HepG2 (cell line): Measurements from ENCODE around the gene PRPSAP1. TPM values are rescaled to one million over a fixed set of nuclear protein-coding genes. Genes with fewer than 3 reads are reported as not detected.

Experiments used
- CBX5 ChIP-seq: sonication (generic); formaldehyde crosslinking; IDR thresholded peaks from 2 replicates; pipeline ENCODE4 v1.4.0; 2020; ENCODE audit warnings: missing genetic modification reagents, borderline replicate concordance
- HNRNPLL ChIP-seq: fragments of 200-400 bp; formaldehyde crosslinking; IDR thresholded peaks from 2 replicates; pipeline ENCODE4 v1.6.1; 2017; ENCODE audit warnings: mild to moderate bottlenecking, low read depth, low read length; ENCODE audit not compliant: poor library complexity, severe bottlenecking
- KDM4B ChIP-seq: sonication (generic); formaldehyde crosslinking; IDR thresholded peaks from 2 replicates; pipeline ENCODE4 v1.4.0; 2020; ENCODE audit warnings: missing genetic modification reagents
- MZF1 ChIP-seq: sonication (generic); formaldehyde crosslinking; IDR thresholded peaks from 2 replicates; pipeline ENCODE4 v1.8.1; 2023; ENCODE audit warnings: mild to moderate bottlenecking, missing genetic modification reagents, borderline replicate concordance
- SOX5 ChIP-seq: IDR thresholded peaks from 2 replicates; pipeline ENCODE4 v1.6.1; 2016; ENCODE audit warnings: borderline replicate concordance
- ZNF530 ChIP-seq: sonication (generic); formaldehyde crosslinking; IDR thresholded peaks from 2 replicates; pipeline ENCODE4 v1.5.0; 2020; ENCODE audit warnings: low read depth, mild to moderate bottlenecking, missing genetic modification reagents
- ZNF570 ChIP-seq: sonication (generic); formaldehyde crosslinking; IDR thresholded peaks from 2 replicates; pipeline ENCODE4 v1.4.0; 2020; ENCODE audit warnings: mild to moderate bottlenecking, missing genetic modification reagents, borderline replicate concordance
- ZNF629 ChIP-seq: sonication (generic); formaldehyde crosslinking; conservative IDR thresholded peaks from 2 replicates; pipeline ENCODE4 v1.5.0; 2020; ENCODE audit warnings: missing genetic modification reagents
- ZSCAN30 ChIP-seq: sonication (generic); formaldehyde crosslinking; IDR thresholded peaks from 2 replicates; pipeline ENCODE4 v1.5.0; 2020; ENCODE audit warnings: mild to moderate bottlenecking, missing genetic modification reagents
- polyA plus RNA-seq, 8 experiments: library from polyadenylated mRNA; depleted of rRNA in 3 of 8; stranded (reverse) in 7 of 8; unstranded in 1 of 8; fragments of >200 nt; fragmentation: Illumina TruSeq in 4 of 8; extraction: Trizol in 4 of 8; gene quantifications; 2 replicates each; pipeline versions ENCODE4 v1.2.1 to v1.2.3, GENCODE V29; 2011 to 2016; ENCODE audit warnings: low read depth in 4 of 8, missing spikeins in 1 of 8, mixed read lengths in 1 of 8; ENCODE audit not compliant: insufficient read depth in 1 of 8
- total RNA-seq, 5 experiments: library from RNA; depleted of rRNA; stranded (reverse); fragments of >200 nt; fragmentation: Illumina TruSeq; extraction: Trizol; gene quantifications; 2 replicates each; pipeline ENCODE4 v1.2.3, GENCODE V29; 2016; ENCODE audit warnings: low read depth in 1 of 5
- TF ChIP-seq, protein P1 (sequence below): sonication (generic); formaldehyde crosslinking; IDR thresholded peaks from 2 replicates; pipeline ENCODE4 v1.5.0; 2020; ENCODE audit warnings: mild to moderate bottlenecking, missing genetic modification reagents, borderline replicate concordance
- TF ChIP-seq, protein P2 (sequence below): sonication (generic); formaldehyde crosslinking; IDR thresholded peaks from 2 replicates; pipeline ENCODE4 v1.4.0; 2020; ENCODE audit warnings: missing genetic modification reagents
- TF ChIP-seq, protein P3 (sequence below): IDR thresholded peaks from 2 replicates; pipeline ENCODE4 v1.6.1; 2016; ENCODE audit warnings: missing compliant biosample characterization, missing genetic modification reagents, borderline replicate concordance
- TF ChIP-seq, protein P4 (sequence below): sonication (generic); formaldehyde crosslinking; IDR thresholded peaks from 2 replicates; pipeline ENCODE4 v1.8.0; 2022; ENCODE audit warnings: mild to moderate bottlenecking, missing genetic modification reagents, moderate library complexity
- TF ChIP-seq, protein P5 (sequence below): sonication (generic); formaldehyde crosslinking; IDR thresholded peaks from 2 replicates; pipeline ENCODE4 v1.4.0; 2020; ENCODE audit warnings: missing genetic modification reagents

PRPSAP1 gene
- total and polyA plus RNA-seq, 2 of the 13 experiments (the other 11 are each of a cell fraction or from before 2014, with no cell fraction given): 91.1 to 314 TPM

DNA sequence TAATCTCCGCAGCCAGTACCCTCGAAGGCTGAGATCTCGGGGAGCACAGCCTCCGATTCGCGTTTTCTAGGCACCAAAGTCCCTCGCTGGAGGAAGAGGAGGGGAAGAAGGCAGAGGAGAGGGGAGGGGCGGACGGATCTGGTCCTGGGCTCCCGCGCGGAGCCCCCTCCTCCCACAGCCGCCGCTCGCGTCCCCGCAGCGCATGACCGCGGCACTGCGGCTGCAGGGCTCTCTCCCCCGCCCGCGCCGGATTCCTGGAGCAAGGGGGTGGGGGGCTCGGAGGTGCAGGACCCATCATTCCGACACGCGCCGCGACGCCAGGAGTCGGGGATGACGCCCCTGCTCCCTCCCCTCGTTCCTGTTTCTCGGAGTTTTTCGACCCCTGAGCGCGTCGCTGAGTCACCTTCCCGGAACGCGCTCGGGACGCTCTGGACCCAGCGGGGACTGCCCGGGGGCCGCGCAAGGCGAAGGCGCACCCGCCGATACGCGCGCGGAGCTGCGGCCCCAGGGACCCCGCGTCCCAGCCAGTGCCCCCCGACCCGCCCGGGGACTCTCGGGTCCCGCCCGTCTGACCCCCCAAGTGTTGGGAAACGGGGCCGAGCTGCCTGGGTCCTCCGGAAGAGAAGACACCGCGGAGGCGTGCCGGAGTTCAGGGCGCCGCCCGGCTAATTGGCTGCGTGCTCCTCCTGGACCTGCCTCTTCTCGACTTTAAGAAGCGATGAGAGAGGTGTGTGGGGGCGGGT is 29.3 kb upstream of the PRPSAP1 start (continued):
- TF ChIP-seq, protein P1, sequence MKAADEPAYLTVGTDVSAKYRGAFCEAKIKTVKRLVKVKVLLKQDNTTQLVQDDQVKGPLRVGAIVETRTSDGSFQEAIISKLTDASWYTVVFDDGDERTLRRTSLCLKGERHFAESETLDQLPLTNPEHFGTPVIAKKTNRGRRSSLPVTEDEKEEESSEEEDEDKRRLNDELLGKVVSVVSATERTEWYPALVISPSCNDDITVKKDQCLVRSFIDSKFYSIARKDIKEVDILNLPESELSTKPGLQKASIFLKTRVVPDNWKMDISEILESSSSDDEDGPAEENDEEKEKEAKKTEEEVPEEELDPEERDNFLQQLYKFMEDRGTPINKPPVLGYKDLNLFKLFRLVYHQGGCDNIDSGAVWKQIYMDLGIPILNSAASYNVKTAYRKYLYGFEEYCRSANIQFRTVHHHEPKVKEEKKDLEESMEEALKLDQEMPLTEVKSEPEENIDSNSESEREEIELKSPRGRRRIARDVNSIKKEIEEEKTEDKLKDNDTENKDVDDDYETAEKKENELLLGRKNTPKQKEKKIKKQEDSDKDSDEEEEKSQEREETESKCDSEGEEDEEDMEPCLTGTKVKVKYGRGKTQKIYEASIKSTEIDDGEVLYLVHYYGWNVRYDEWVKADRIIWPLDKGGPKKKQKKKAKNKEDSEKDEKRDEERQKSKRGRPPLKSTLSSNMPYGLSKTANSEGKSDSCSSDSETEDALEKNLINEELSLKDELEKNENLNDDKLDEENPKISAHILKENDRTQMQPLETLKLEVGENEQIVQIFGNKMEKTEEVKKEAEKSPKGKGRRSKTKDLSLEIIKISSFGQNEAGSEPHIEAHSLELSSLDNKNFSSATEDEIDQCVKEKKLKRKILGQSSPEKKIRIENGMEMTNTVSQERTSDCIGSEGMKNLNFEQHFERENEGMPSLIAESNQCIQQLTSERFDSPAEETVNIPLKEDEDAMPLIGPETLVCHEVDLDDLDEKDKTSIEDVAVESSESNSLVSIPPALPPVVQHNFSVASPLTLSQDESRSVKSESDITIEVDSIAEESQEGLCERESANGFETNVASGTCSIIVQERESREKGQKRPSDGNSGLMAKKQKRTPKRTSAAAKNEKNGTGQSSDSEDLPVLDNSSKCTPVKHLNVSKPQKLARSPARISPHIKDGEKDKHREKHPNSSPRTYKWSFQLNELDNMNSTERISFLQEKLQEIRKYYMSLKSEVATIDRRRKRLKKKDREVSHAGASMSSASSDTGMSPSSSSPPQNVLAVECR (CRISPR knock-in tag): no peak; the same call in none of the 2 replicates
- no peak for TF ChIP-seq ZNF629 (CRISPR knock-in tag)
- TF ChIP-seq, protein P2, sequence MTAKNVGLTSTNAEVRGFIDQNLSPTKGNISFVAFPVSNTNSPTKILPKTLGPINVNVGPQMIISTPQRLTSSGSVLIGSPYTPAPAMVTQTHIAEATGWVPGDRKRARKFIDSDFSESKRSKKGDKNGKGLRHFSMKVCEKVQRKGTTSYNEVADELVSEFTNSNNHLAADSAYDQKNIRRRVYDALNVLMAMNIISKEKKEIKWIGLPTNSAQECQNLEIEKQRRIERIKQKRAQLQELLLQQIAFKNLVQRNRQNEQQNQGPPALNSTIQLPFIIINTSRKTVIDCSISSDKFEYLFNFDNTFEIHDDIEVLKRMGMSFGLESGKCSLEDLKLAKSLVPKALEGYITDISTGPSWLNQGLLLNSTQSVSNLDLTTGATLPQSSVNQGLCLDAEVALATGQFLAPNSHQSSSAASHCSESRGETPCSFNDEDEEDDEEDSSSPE (CRISPR knock-in tag): peak; percentile 44; the same call in 1 of the 2 replicates
- TF ChIP-seq KDM4B: no peak; the same call in 1 of the 2 replicates
- TF ChIP-seq MZF1 (CRISPR knock-in tag): no peak
- no peak for TF ChIP-seq ZNF530 (CRISPR knock-in tag)
- TF ChIP-seq ZNF570 (CRISPR knock-in tag): no peak
- TF ChIP-seq HNRNPLL: peak; percentile 86
- TF ChIP-seq, protein P3, sequence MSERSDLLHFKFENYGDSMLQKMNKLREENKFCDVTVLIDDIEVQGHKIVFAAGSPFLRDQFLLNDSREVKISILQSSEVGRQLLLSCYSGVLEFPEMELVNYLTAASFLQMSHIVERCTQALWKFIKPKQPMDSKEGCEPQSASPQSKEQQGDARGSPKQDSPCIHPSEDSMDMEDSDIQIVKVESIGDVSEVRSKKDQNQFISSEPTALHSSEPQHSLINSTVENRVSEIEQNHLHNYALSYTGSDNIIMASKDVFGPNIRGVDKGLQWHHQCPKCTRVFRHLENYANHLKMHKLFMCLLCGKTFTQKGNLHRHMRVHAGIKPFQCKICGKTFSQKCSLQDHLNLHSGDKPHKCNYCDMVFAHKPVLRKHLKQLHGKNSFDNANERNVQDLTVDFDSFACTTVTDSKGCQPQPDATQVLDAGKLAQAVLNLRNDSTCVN (CRISPR knock-in tag): peak; percentile 79
- 0 out of 2 replicates have a peak, but pooled peaks have one; percentile 43 for TF ChIP-seq ZSCAN30
- TF ChIP-seq, protein P4, sequence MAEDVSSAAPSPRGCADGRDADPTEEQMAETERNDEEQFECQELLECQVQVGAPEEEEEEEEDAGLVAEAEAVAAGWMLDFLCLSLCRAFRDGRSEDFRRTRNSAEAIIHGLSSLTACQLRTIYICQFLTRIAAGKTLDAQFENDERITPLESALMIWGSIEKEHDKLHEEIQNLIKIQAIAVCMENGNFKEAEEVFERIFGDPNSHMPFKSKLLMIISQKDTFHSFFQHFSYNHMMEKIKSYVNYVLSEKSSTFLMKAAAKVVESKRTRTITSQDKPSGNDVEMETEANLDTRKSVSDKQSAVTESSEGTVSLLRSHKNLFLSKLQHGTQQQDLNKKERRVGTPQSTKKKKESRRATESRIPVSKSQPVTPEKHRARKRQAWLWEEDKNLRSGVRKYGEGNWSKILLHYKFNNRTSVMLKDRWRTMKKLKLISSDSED (CRISPR knock-in tag): no peak
- peak; percentile 75 for TF ChIP-seq SOX5 (CRISPR knock-in tag)
- 0 out of 2 replicates have a peak, but pooled peaks have one; percentile 43 for TF ChIP-seq CBX5 (CRISPR knock-in tag)
- TF ChIP-seq, protein P5, sequence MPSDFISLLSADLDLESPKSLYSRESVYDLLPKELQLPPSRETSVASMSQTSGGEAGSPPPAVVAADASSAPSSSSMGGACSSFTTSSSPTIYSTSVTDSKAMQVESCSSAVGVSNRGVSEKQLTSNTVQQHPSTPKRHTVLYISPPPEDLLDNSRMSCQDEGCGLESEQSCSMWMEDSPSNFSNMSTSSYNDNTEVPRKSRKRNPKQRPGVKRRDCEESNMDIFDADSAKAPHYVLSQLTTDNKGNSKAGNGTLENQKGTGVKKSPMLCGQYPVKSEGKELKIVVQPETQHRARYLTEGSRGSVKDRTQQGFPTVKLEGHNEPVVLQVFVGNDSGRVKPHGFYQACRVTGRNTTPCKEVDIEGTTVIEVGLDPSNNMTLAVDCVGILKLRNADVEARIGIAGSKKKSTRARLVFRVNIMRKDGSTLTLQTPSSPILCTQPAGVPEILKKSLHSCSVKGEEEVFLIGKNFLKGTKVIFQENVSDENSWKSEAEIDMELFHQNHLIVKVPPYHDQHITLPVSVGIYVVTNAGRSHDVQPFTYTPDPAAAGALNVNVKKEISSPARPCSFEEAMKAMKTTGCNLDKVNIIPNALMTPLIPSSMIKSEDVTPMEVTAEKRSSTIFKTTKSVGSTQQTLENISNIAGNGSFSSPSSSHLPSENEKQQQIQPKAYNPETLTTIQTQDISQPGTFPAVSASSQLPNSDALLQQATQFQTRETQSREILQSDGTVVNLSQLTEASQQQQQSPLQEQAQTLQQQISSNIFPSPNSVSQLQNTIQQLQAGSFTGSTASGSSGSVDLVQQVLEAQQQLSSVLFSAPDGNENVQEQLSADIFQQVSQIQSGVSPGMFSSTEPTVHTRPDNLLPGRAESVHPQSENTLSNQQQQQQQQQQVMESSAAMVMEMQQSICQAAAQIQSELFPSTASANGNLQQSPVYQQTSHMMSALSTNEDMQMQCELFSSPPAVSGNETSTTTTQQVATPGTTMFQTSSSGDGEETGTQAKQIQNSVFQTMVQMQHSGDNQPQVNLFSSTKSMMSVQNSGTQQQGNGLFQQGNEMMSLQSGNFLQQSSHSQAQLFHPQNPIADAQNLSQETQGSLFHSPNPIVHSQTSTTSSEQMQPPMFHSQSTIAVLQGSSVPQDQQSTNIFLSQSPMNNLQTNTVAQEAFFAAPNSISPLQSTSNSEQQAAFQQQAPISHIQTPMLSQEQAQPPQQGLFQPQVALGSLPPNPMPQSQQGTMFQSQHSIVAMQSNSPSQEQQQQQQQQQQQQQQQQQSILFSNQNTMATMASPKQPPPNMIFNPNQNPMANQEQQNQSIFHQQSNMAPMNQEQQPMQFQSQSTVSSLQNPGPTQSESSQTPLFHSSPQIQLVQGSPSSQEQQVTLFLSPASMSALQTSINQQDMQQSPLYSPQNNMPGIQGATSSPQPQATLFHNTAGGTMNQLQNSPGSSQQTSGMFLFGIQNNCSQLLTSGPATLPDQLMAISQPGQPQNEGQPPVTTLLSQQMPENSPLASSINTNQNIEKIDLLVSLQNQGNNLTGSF: 0 out of 2 replicates have a peak, but pooled peaks have one; percentile 45
